DOHH2 (cell line): ENCODE data around the gene GIPC3.
"Not testable (repeated sequence)": the region's sequence is repeated elsewhere in the genome, so short reads cannot be mapped to it uniquely, and the experiment has no call there.

Experiments used
- H3F3A ChIP-seq: fragments of 200-600 bp; sonication (generic), shearing (Covaris generic); 2 replicates; pipeline ENCODE4 v1.6.0; 2016; ENCODE audit warnings: antibody characterized with exemption, mild to moderate bottlenecking; ENCODE audit not compliant: control insufficient read depth, insufficient read depth
- H3K27ac ChIP-seq: fragments of 200-600 bp; sonication (generic); 2 replicates; pipeline ENCODE4 v1.5.1; 2014; ENCODE audit warnings: low read depth, mild to moderate bottlenecking, low read length, moderate library complexity
- H3K27me3 ChIP-seq: fragments of 200-600 bp; sonication (generic); 2 replicates; pipeline ENCODE4 v1.6.1; 2014; ENCODE audit warnings: mild to moderate bottlenecking, low read length, mixed read lengths; ENCODE audit not compliant: control insufficient read depth
- H3K36me3 ChIP-seq: fragments of 200-600 bp; sonication (generic); 2 replicates; pipeline ENCODE4 v1.6.1; 2014; ENCODE audit warnings: mild to moderate bottlenecking, low read length, moderate library complexity, mixed read lengths; ENCODE audit not compliant: control insufficient read depth
- H3K4me1 ChIP-seq: fragments of 200-600 bp; sonication (generic); 2 replicates; pipeline ENCODE4 v1.6.1; 2014; ENCODE audit warnings: mild to moderate bottlenecking, low read length, mixed read lengths; ENCODE audit not compliant: control insufficient read depth
- H3K4me2 ChIP-seq: fragments of 200-600 bp; sonication (generic); 2 replicates; pipeline ENCODE4 v1.6.0; 2014; ENCODE audit warnings: mild to moderate bottlenecking, low read length, moderate library complexity
- H3K4me3 ChIP-seq: fragments of 200-600 bp; sonication (generic); 2 replicates; pipeline ENCODE4 v1.5.1; 2014; ENCODE audit warnings: mild to moderate bottlenecking, low read length, mixed read lengths
- H3K79me2 ChIP-seq: fragments of 200-600 bp; sonication (generic); 2 replicates; pipeline ENCODE4 v1.6.1; 2014; ENCODE audit warnings: mild to moderate bottlenecking, low read length, mixed read lengths; ENCODE audit not compliant: control insufficient read depth
- H3K9me2 ChIP-seq: fragments of 200-600 bp; sonication (generic); replicated peaks from 2 replicates; pipeline ENCODE4 v1.6.1; 2014; ENCODE audit warnings: mild to moderate bottlenecking, low read length, mixed read lengths; ENCODE audit not compliant: control insufficient read depth
- H3K9me3 ChIP-seq: fragments of 200-600 bp; sonication (generic); 2 replicates; pipeline ENCODE4 v1.6.1; 2014; ENCODE audit warnings: antibody characterized with exemption, low read length, mixed read lengths; ENCODE audit not compliant: control insufficient read depth, insufficient read depth
- H4K20me1 ChIP-seq: fragments of 200-600 bp; sonication (generic); 2 replicates; pipeline ENCODE4 v1.6.0; 2014; ENCODE audit warnings: low read depth, mild to moderate bottlenecking, antibody characterized with exemption, low read length, moderate library complexity; ENCODE audit not compliant: control insufficient read depth, insufficient read depth
- CTCF ChIP-seq: fragments of 200-600 bp; sonication (generic); IDR thresholded peaks from one replicate; pipeline ENCODE4 v1.5.1; 2014; ENCODE audit warnings: antibody characterized with exemption, mild to moderate bottlenecking, low read depth, low read length; ENCODE audit not compliant: poor library complexity, severe bottlenecking
- EZH2phosphoT487 ChIP-seq: fragments of 200-600 bp; sonication (generic); IDR thresholded peaks from 2 replicates; pipeline ENCODE4 v1.6.1; 2017; ENCODE audit warnings: borderline replicate concordance, mild to moderate bottlenecking, antibody characterized with exemption, low read length, moderate library complexity, mixed read lengths

GIPC3 gene

GRCh38 chr19:3625996-3626472 is 40.8 kb downstream of the GIPC3 start:
- Histone ChIP-seq H3K4me1 (peaks cover 18% of the 10 kb centered on the region), H3K79me2 (peaks cover 27% of the 10 kb centered on the region), H3K9me3 (no peaks in the 10 kb centered on the region), H3K4me2 (peak overlapping the region; percentile 94), H3K36me3 (peaks cover 4% of the 10 kb centered on the region; the same call in 1 of the 2 replicates), H4K20me1 (peaks cover 5% of the 10 kb centered on the region; the same call in 1 of the 2 replicates), H3K27ac (no peak overlapping the region), H3K4me3 (peak overlapping the region; percentile 95), H3K27me3 (no peaks in the 10 kb centered on the region), H3K9me2 (no peaks in the 10 kb centered on the region), H3F3A (no peaks in the 10 kb centered on the region)
- no peak for TF ChIP-seq EZH2phosphoT487
- no peak for TF ChIP-seq CTCF

- Histone ChIP-seq H3K4me2 (peak within 1 kb of the TSS; percentile 94), H3F3A (no peaks in the 10 kb centered on the region), H3K4me1 (peaks cover 18% of the 10 kb centered on the region), H3K36me3 (peaks cover 4% of the 10 kb centered on the region; the same call in 1 of the 2 replicates), H3K9me3 (no peaks in the 10 kb centered on the region), H3K9me2 (no peaks in the 10 kb centered on the region), H4K20me1 (peaks cover 5% of the 10 kb centered on the region; the same call in 1 of the 2 replicates), H3K79me2 (peaks cover 27% of the 10 kb centered on the region), H3K27me3 (no peaks in the 10 kb centered on the region), H3K4me3 (peak within 1 kb of the TSS; percentile 95), H3K27ac (peak within 1 kb of the TSS; percentile 62)
- TF ChIP-seq CTCF (no peak), EZH2phosphoT487 (no peak)
These were observed 41.4 kb downstream of the GIPC3 start, which contains the start of gene CACTIN for GRCh38 chr19:3626473-3627350. Gene CACTIN, minus strand, starts transcription at chr19:3626790. Its CDS starts 28 bp downstream, at chr19:3626762.

GRCh38 chr19:3627351-3627723 is 42.1 kb downstream of the GIPC3 start:
- Histone ChIP-seq H3K4me3 (peak overlapping the region; percentile 95), H4K20me1 (peaks cover 5% of the 10 kb centered on the region; the same call in 1 of the 2 replicates)
- no peak for TF ChIP-seq CTCF
- no peak for TF ChIP-seq EZH2phosphoT487

GRCh38 chr19:3628766-3629165 is 43.5 kb downstream of the GIPC3 start:
- not testable (repeated sequence) for H3K9me2 ChIP-seq, H3F3A ChIP-seq, H3K36me3 ChIP-seq, H3K4me3 ChIP-seq, H3K27me3 ChIP-seq, H3K4me2 ChIP-seq, H4K20me1 ChIP-seq, H3K27ac ChIP-seq, H3K9me3 ChIP-seq
- Histone ChIP-seq H3K79me2 (peaks cover 27% of the 10 kb centered on the region), H3K4me1 (peaks cover 18% of the 10 kb centered on the region)

More at GRCh38 chr19:3627351-3627723, 42.1 kb downstream of the GIPC3 start:
- Histone ChIP-seq H3F3A (no peaks in the 10 kb centered on the region), H3K27me3 (no peaks in the 10 kb centered on the region), H3K9me3 (no peaks in the 10 kb centered on the region), H3K79me2 (peaks cover 27% of the 10 kb centered on the region), H3K36me3 (peaks cover 4% of the 10 kb centered on the region; the same call in 1 of the 2 replicates), H3K27ac (no peak overlapping the region), H3K4me1 (peaks cover 18% of the 10 kb centered on the region), H3K4me2 (peak overlapping the region; percentile 94), H3K9me2 (no peaks in the 10 kb centered on the region)
